GM23248 (cell line): ENCODE measurements around the gene WIF1.

Source experiments
- EZH2 ChIP-seq: fragments of 200-600 bp; sonication (generic); IDR thresholded peaks from 2 replicates; pipeline ENCODE4 v1.6.1; 2018; ENCODE audit warnings: antibody characterized with exemption, mild to moderate bottlenecking; ENCODE audit not compliant: insufficient read depth, poor library complexity, severe bottlenecking
- EZH2phosphoT487 ChIP-seq: fragments of 200-600 bp; sonication (generic); IDR thresholded peaks from 2 replicates; pipeline ENCODE4 v1.6.1; 2018; ENCODE audit warnings: antibody characterized with exemption, moderate library complexity, mild to moderate bottlenecking, low read depth; ENCODE audit not compliant: insufficient read depth

GRCh38 chr12:65094722-65095121, 26.4 kb downstream of the WIF1 start:
- TF ChIP-seq EZH2 = no peak
- no peak for TF ChIP-seq EZH2phosphoT487
